ENCODE measurements around the gene SMCO2.

- TF ChIP-seq POLR2A (IDR thresholded peaks at IDR 0.05): no peak
- TF ChIP-seq CTCF (IDR thresholded peaks at IDR 0.05 in 8 of 11, conservative IDR thresholded peaks at IDR 0.05 in 3 of 11): no peak
Measured at GRCh38 chr12:27449893-27450534, 3.5 kb downstream of the SMCO2 start.
